Mesenchymal stem cell (in vitro differentiated cells and primary cell): Measurements from ENCODE around the gene NCOA1.

Source experiments
- DNase-seq: peaks from one replicate; pipeline ENCODE4 v3.0.0-alpha.2; 2013
- H2AFZ ChIP-seq: one replicate; pipeline ENCODE4 v1.6.1; 2013; ENCODE audit warnings: low read depth, mild to moderate bottlenecking, control low read depth, inconsistent platforms, low read length, moderate library complexity
- H2AK5ac ChIP-seq: 2 replicates; pipeline ENCODE4 v1.6.1; 2013; ENCODE audit warnings: low read length, moderate library complexity, mild to moderate bottlenecking, inconsistent platforms; ENCODE audit not compliant: severe bottlenecking
- H2BK120ac ChIP-seq: one replicate; pipeline ENCODE4 v1.6.1; 2013; ENCODE audit warnings: low read depth, mild to moderate bottlenecking, inconsistent platforms, low read length, moderate library complexity
- H2BK12ac ChIP-seq, 2 experiments: one replicate each; pipeline ENCODE4 v1.6.1; 2013; ENCODE audit warnings: inconsistent platforms in 2 of 2, low read length in 2 of 2, mild to moderate bottlenecking in 2 of 2, moderate library complexity in 2 of 2, control low read depth in 1 of 2
- H2BK15ac ChIP-seq: one replicate; pipeline ENCODE4 v1.6.1; 2013; ENCODE audit warnings: mild to moderate bottlenecking, low read depth, inconsistent platforms; ENCODE audit not compliant: poor library complexity, severe bottlenecking
- H2BK5ac ChIP-seq: 2 replicates; pipeline ENCODE4 v1.6.1; 2013; ENCODE audit warnings: low read depth, mild to moderate bottlenecking, low read length, control low read depth, inconsistent platforms; ENCODE audit not compliant: poor library complexity, severe bottlenecking
- H3K14ac ChIP-seq, 2 experiments: one replicate each; pipeline ENCODE4 v1.6.1; 2013; ENCODE audit warnings: inconsistent platforms in 2 of 2, low read length in 2 of 2, control low read depth in 1 of 2, mild to moderate bottlenecking in 1 of 2, moderate library complexity in 1 of 2
- H3K18ac ChIP-seq, 2 experiments: one replicate each; pipeline ENCODE4 v1.6.1; 2013; ENCODE audit warnings: inconsistent platforms in 2 of 2, low read length in 2 of 2, control low read depth in 1 of 2, low read depth in 1 of 2, mild to moderate bottlenecking in 1 of 2
- H3K23ac ChIP-seq, 2 experiments: one replicate each; pipeline ENCODE4 v1.6.1; 2013; ENCODE audit warnings: inconsistent platforms in 2 of 2, low read length in 2 of 2, mild to moderate bottlenecking in 2 of 2, moderate library complexity in 2 of 2, control low read depth in 1 of 2
- H3K27ac ChIP-seq: 2 replicates; pipeline ENCODE4 v1.5.1; 2013; ENCODE audit warnings: mild to moderate bottlenecking, moderate library complexity, low read length, control low read depth, inconsistent platforms; ENCODE audit not compliant: poor library complexity, severe bottlenecking
- H3K27me3 ChIP-seq, 2 experiments: 2 replicates each; pipeline versions ENCODE4 v1.6.1 to v1.7.0; 2013; ENCODE audit warnings: low read length in 2 of 2, mild to moderate bottlenecking in 2 of 2, moderate library complexity in 2 of 2, control low read depth in 1 of 2, inconsistent platforms in 1 of 2; ENCODE audit not compliant: control insufficient read depth in 1 of 2, insufficient read depth in 1 of 2
- H3K36me3 ChIP-seq, 2 experiments: 2 replicates each; pipeline versions ENCODE4 v1.6.1 to v1.7.0; 2013; ENCODE audit warnings: low read length in 2 of 2, control low read depth in 1 of 2, inconsistent platforms in 1 of 2, low read depth in 1 of 2, mild to moderate bottlenecking in 1 of 2; ENCODE audit not compliant: insufficient read depth in 2 of 2, control insufficient read depth in 1 of 2
- H3K4ac ChIP-seq, 2 experiments: one replicate each; pipeline ENCODE4 v1.6.1; 2013; ENCODE audit warnings: inconsistent platforms in 2 of 2, low read length in 2 of 2, mild to moderate bottlenecking in 2 of 2, moderate library complexity in 2 of 2, control low read depth in 1 of 2, low read depth in 1 of 2
- H3K4me1 ChIP-seq: 2 replicates; pipeline ENCODE4 v1.6.1; 2013; ENCODE audit warnings: low read depth, low read length, control low read depth; ENCODE audit not compliant: control insufficient read depth, insufficient read depth
- H3K4me2 ChIP-seq: 2 replicates; pipeline ENCODE4 v1.6.1; 2013; ENCODE audit warnings: low read length, mild to moderate bottlenecking, inconsistent platforms; ENCODE audit not compliant: poor library complexity, severe bottlenecking
- H3K4me3 ChIP-seq, 2 experiments: 2 replicates each; pipeline versions ENCODE4 v1.5.1 to v1.7.0; 2013; ENCODE audit warnings: low read length in 2 of 2, mild to moderate bottlenecking in 2 of 2, control low read depth in 1 of 2, low read depth in 1 of 2; ENCODE audit not compliant: insufficient read depth in 1 of 2
- H3K79me1 ChIP-seq: replicated peaks from 2 replicates; pipeline ENCODE4 v1.6.1; 2013; ENCODE audit warnings: mild to moderate bottlenecking, control low read depth, low read length, inconsistent platforms; ENCODE audit not compliant: poor library complexity, severe bottlenecking
- H3K9ac ChIP-seq: 2 replicates; pipeline ENCODE4 v1.7.0; 2013; ENCODE audit warnings: mild to moderate bottlenecking, low read length, moderate library complexity
- H3K9me3 ChIP-seq: 2 replicates; pipeline ENCODE4 v1.7.0; 2013; ENCODE audit warnings: mild to moderate bottlenecking, low read length; ENCODE audit not compliant: control insufficient read depth
- H4K8ac ChIP-seq: one replicate; pipeline ENCODE4 v1.6.1; 2013; ENCODE audit warnings: inconsistent platforms, mild to moderate bottlenecking, low read length, moderate library complexity
- H4K91ac ChIP-seq: one replicate; pipeline ENCODE4 v1.6.1; 2013; ENCODE audit warnings: mild to moderate bottlenecking, low read length, inconsistent platforms
- WGBS: methylation state at CpG from one replicate; pipeline ENCODE4 v1.1.7; 2013; ENCODE audit warnings: mixed read lengths; 5-methylcytosine and 5-hydroxymethylcytosine counted together

Gene NCOA1

DNA sequence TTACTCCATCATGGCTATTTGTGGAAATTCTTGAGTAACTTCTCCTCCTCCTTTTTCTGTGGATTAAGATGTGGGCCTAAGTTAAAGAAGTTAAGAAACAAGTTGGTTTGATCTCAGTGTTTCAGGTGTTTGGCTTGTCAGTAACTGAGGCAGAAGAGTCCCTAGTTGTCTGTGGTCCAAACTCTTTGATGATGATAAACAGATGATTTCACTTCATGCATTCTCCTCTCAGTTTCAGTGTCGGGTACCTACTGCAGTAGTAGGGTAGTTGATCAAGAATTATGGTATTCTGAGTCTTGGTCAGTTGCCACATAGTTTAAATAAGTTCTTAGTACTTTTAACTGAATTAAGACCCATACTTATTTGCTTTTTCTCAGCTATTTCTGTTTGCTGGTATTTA, 85.6 kb downstream of the NCOA1 start:
- Histone ChIP-seq H3K36me3 (no peaks in the 10 kb centered on the region), H3K9me3 (no peaks in the 10 kb centered on the region), H3K27ac (no peak overlapping the region), H4K8ac (no peak overlapping the region), H3K14ac (no peak overlapping the region), H3K27me3 (no peaks in the 10 kb centered on the region), H2BK15ac (no peak overlapping the region), H3K18ac (no peak overlapping the region), H2BK120ac (no peak overlapping the region), H2AK5ac (no peak overlapping the region), H3K23ac (no peak overlapping the region), H3K79me1 (peaks cover 18% of the 10 kb centered on the region), H4K91ac (no peak overlapping the region), H3K4ac (no peak overlapping the region), H2BK12ac (no peak overlapping the region), H3K9ac (no peak overlapping the region), H2AFZ (no peak overlapping the region), H3K4me2 (no peak overlapping the region), H3K4me1 (no peaks in the 10 kb centered on the region), H3K4me3 (no peak overlapping the region), H2BK5ac (no peak overlapping the region)
- DNase-seq = no peak
- WGBS = no CpG with 5 or more reads among the region's 1 CpG

DNA sequence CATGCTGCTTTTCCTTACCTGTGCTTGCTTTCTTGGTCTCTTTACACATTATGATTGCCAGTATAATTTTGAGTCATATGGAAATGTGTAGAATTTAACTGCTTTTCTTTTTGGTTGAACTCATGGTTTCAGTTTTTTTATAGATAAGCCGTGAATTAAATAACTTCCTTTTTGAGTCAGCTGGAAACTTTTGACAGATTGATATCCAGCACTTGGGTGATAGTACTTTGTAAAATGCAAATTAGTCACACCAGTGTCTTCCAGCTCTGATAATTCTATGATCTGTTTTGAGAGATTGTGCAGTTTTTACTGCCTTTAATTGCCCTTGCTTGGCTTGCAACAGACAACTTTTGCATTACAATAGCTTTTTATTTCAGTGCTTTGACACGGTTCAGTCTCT, 86.4 kb downstream of the NCOA1 start:
- Histone ChIP-seq H2BK12ac (no peak overlapping the region), H3K4me1 (no peaks in the 10 kb centered on the region), H3K4me2 (no peak overlapping the region), H3K27me3 (no peaks in the 10 kb centered on the region), H3K79me1 (peaks cover 17% of the 10 kb centered on the region), H2BK120ac (no peak overlapping the region), H3K9me3 (no peaks in the 10 kb centered on the region), H3K23ac (no peak overlapping the region), H3K27ac (no peak overlapping the region), H2AFZ (no peak overlapping the region), H3K18ac (no peak overlapping the region), H3K4ac (no peak overlapping the region), H2BK15ac (no peak overlapping the region), H4K91ac (no peak overlapping the region), H2BK5ac (no peak overlapping the region), H2AK5ac (no peak overlapping the region), H3K4me3 (no peak overlapping the region), H3K36me3 (no peaks in the 10 kb centered on the region), H4K8ac (no peak overlapping the region), H3K9ac (no peak overlapping the region), H3K14ac (no peak overlapping the region)
- WGBS = 83% methylated on average over 1 of the region's 2 CpGs
- DNase-seq = peak; percentile 12

DNA sequence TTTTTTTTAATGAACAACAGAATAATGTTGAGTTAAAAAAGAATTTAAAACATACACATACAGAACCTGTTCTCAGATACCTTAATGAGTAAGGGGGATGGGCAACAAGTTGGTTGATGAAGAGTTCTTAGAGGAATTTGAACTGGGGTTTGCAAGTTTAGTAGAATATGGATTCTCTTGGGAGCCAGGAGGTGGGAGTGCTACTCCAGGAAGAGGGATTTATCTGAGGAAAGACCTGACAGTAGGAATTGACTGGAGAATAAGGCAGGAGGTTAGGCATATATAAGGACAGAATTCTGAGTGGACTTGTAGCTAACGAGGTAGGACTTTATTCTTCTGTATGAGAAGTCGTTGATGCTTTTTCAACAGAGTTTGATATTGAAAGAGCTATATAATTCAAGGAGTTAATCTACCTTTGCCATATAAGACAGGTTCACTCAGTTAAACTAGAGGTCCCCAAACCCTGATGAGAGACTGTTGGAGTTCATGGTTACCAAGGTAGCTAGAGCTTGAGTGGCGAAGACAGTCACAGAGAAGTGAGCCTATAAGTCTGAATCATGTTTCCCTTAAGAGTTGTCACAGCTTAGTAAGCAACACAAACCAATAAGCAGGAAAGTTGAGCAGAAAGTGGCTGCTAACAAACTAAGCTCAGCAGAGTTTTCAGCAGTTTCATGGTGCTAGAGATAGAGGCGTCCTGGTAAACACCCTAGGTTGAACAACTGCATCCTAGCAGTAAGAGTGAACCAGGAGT, 88.2 kb downstream of the NCOA1 start:
- Histone ChIP-seq H2BK5ac (no peak overlapping the region), H3K9ac (no peak overlapping the region), H3K9me3 (no peaks in the 10 kb centered on the region), H3K36me3 (no peaks in the 10 kb centered on the region), H3K23ac (no peak overlapping the region), H3K79me1 (peaks cover 17% of the 10 kb centered on the region), H2AK5ac (no peak overlapping the region), H4K91ac (no peak overlapping the region), H2AFZ (no peak overlapping the region), H3K4me2 (no peak overlapping the region), H3K4ac (no peak overlapping the region), H2BK12ac (no peak overlapping the region), H3K4me3 (no peak overlapping the region), H3K27ac (no peak overlapping the region), H4K8ac (no peak overlapping the region), H3K14ac (no peak overlapping the region), H3K4me1 (no peaks in the 10 kb centered on the region), H3K18ac (no peak overlapping the region), H2BK120ac (no peak overlapping the region), H3K27me3 (no peaks in the 10 kb centered on the region), H2BK15ac (no peak overlapping the region)
- WGBS = 100% methylated on average over 3 of the region's 4 CpGs
- no peak for DNase-seq

DNA sequence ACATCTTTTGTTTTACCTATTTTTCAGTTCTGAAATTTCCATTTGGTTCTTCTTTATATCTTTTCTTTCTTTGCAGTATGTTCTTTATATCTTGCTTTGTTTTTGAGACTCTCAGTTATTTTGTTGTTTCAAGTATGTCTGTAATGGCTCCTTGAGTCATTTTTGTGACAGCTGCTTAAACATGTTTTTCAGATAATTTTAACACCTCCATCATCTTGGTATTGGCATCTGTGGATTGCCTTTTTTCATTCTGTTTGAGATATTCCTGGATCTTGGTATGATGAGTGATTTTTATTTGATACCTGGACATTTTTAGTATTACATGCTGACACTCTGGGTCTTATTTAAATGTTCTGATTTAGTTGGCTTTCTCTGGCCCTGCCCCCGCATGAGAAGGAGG, 89.5 kb downstream of the NCOA1 start:
- Histone ChIP-seq H4K8ac (no peak overlapping the region), H4K91ac (no peak overlapping the region), H3K79me1 (peaks cover 17% of the 10 kb centered on the region), H3K9me3 (no peaks in the 10 kb centered on the region), H3K4ac (no peak overlapping the region), H2AK5ac (no peak overlapping the region), H3K23ac (no peak overlapping the region), H2BK120ac (no peak overlapping the region), H3K4me2 (no peak overlapping the region), H2AFZ (no peak overlapping the region), H3K4me1 (no peaks in the 10 kb centered on the region), H3K4me3 (no peak overlapping the region), H2BK15ac (no peak overlapping the region), H3K14ac (no peak overlapping the region), H3K27me3 (no peaks in the 10 kb centered on the region), H2BK12ac (no peak overlapping the region), H3K36me3 (no peaks in the 10 kb centered on the region), H3K27ac (no peak overlapping the region), H3K18ac (no peak overlapping the region), H3K9ac (no peak overlapping the region), H2BK5ac (no peak overlapping the region)
- DNase-seq = no peak
- 100% methylated on average over 1 of the region's 1 CpG for WGBS
